Esophagus muscularis mucosa (tissue), 4 donors: ENCODE data around the gene TAAR2. TPM values are rescaled to one million over a fixed set of nuclear protein-coding genes. Genes with fewer than 3 reads are reported as not detected.

Experiments
- DNase-seq: peaks from one replicate; pipeline ENCODE4 v3.0.0-alpha.2; 2017; ENCODE audit errors: extremely low spot score
- H3K27ac ChIP-seq, 4 donors: fragments of 200-600 bp; sonication (generic); replicated peaks in 1 of 4; 1 replicate in 3 of 4; 2 replicates in 1 of 4; pipeline ENCODE4 v1.5.1; 2016 to 2019; ENCODE audit warnings: mild to moderate bottlenecking in 1 of 4
- H3K27me3 ChIP-seq, 4 donors: fragments of 200-600 bp; sonication (generic); one replicate each; pipeline versions ENCODE4 v1.5.1 to v1.6.0; 2016 to 2019
- H3K36me3 ChIP-seq, 4 donors: fragments of 200-600 bp; sonication (generic); one replicate each; pipeline ENCODE4 v1.5.1; 2016 to 2019
- H3K4me1 ChIP-seq, 4 donors: fragments of 200-600 bp; sonication (generic); one replicate each; pipeline ENCODE4 v1.5.1; 2016 to 2019
- H3K4me3 ChIP-seq, 4 donors: fragments of 200-600 bp; sonication (generic); 1 replicate in 2 of 4; 2 replicates in 2 of 4; pipeline ENCODE4 v1.5.1; 2016 to 2019; ENCODE audit warnings: mild to moderate bottlenecking in 4 of 4, moderate library complexity in 1 of 4
- H3K9me3 ChIP-seq, 4 donors: fragments of 200-600 bp; sonication (generic); 1 replicate in 3 of 4; 2 replicates in 1 of 4; pipeline ENCODE4 v1.5.1; 2016 to 2019
- CTCF ChIP-seq, 3 experiments: fragments of 200-600 bp in 2 of 3; fragments of 450-650 bp in 1 of 3; sonication (generic) in 2 of 3; IDR thresholded peaks; one replicate each; pipeline ENCODE4 v1.5.1; 2017 to 2019; ENCODE audit warnings: antibody characterized with exemption in 3 of 3, mild to moderate bottlenecking in 2 of 3, moderate library complexity in 1 of 3
- EP300 ChIP-seq: sonication (generic); formaldehyde crosslinking; IDR thresholded peaks from one replicate; pipeline ENCODE4 v1.6.1; 2017; ENCODE audit warnings: antibody characterized with exemption
- POLR2A ChIP-seq: fragments of 450-650 bp; IDR thresholded peaks from one replicate; pipeline ENCODE4 v1.6.1; 2017; ENCODE audit warnings: antibody characterized with exemption, moderate library complexity, mild to moderate bottlenecking, low read depth
- POLR2AphosphoS5 ChIP-seq, 2 donors: sonication (generic); formaldehyde crosslinking; IDR thresholded peaks; one replicate each; pipeline ENCODE4 v1.6.1; 2017; ENCODE audit warnings: antibody characterized with exemption in 2 of 2
- WGBS: methylation state at CpG from one replicate; pipeline ENCODE4 v1.1.5; 2018; 5-methylcytosine and 5-hydroxymethylcytosine counted together
- intact Hi-C: fragments of 100-400 bp; cut with DNase I; formaldehyde crosslinking; loops from one replicate; pipeline ENCODE4 v1.15.1; 2023
- total RNA-seq, 4 donors: library from RNA; depleted of rRNA; stranded (reverse); fragments of >200 nt; gene quantifications; one replicate each; pipeline versions ENCODE4 v1.1.0 to v1.2.1, GENCODE V29; 2016

Gene TAAR2
- total RNA-seq, 4 donors from 2014 or later = not detected

- 35% methylated on average over 6 of the region's 6 CpGs for WGBS
- H3K27me3 ChIP-seq = peaks cover 0 to 5% (median 0%) of the 10 kb centered on the region in 4 donors
- no peak overlapping the region for H3K27ac ChIP-seq
- H3K4me1 ChIP-seq = no peaks in the 10 kb centered on the region
- no peak for DNase-seq
- no peak for TF ChIP-seq POLR2A
- TF ChIP-seq POLR2AphosphoS5 (IDR thresholded peaks at IDR 0.05) = no peak
- no peaks in the 10 kb centered on the region for H3K36me3 ChIP-seq
- intact Hi-C loops = no loop called here
- H3K9me3 ChIP-seq = peaks cover 0 to 5% (median 0%) of the 10 kb centered on the region in 4 donors
- H3K4me3 ChIP-seq = no peak overlapping the region
Observed at GRCh38 chr6:132623106-132623845, 799 bp downstream of the TAAR2 start.

GRCh38 chr6:132616677-132617076 is 7.4 kb downstream of the TAAR2 start:
- 34% methylated on average over 1 of the region's 1 CpG for WGBS
- intact Hi-C loops = no loop called here
- no peak overlapping the region for H3K4me3 ChIP-seq

GRCh38 chr6:132614554-132614953 is 9.5 kb downstream of the TAAR2 start:
- Histone ChIP-seq H3K36me3 (no peaks in the 10 kb centered on the region), H3K9me3 (no peaks in the 10 kb centered on the region), H3K4me1 (no peaks in the 10 kb centered on the region), H3K27me3 (no peaks in the 10 kb centered on the region), H3K4me3 (no peak overlapping the region), H3K27ac (no peak overlapping the region)
- TF ChIP-seq POLR2A = no peak
- no peak for TF ChIP-seq POLR2AphosphoS5 (IDR thresholded peaks at IDR 0.05)
- TF ChIP-seq CTCF (IDR thresholded peaks at IDR 0.05) = no peak
- no peak for TF ChIP-seq EP300
- intact Hi-C loops = no loop called here
- no peak for DNase-seq
- 86% methylated on average over 6 of the region's 7 CpGs for WGBS

More at GRCh38 chr6:132616677-132617076, 7.4 kb downstream of the TAAR2 start:
- DNase-seq = no peak
- Histone ChIP-seq H3K9me3 (no peaks in the 10 kb centered on the region), H3K36me3 (no peaks in the 10 kb centered on the region), H3K27ac (no peak overlapping the region), H3K27me3 (no peaks in the 10 kb centered on the region), H3K4me1 (no peaks in the 10 kb centered on the region)
- no peak for TF ChIP-seq POLR2A
- TF ChIP-seq EP300 = no peak
- no peak for TF ChIP-seq CTCF (IDR thresholded peaks at IDR 0.05)
- TF ChIP-seq POLR2AphosphoS5 (IDR thresholded peaks at IDR 0.05) = no peak

GRCh38 chr6:132612449-132613108 is 11.5 kb downstream of the TAAR2 start:
- TF ChIP-seq POLR2AphosphoS5 (IDR thresholded peaks at IDR 0.05) = no peak
- no peak for TF ChIP-seq POLR2A
- TF ChIP-seq EP300 = no peak
- TF ChIP-seq CTCF (IDR thresholded peaks at IDR 0.05) = no peak
- Histone ChIP-seq H3K36me3 (no peaks in the 10 kb centered on the region), H3K27ac (no peak overlapping the region), H3K9me3 (no peaks in the 10 kb centered on the region), H3K27me3 (no peaks in the 10 kb centered on the region), H3K4me1 (no peaks in the 10 kb centered on the region), H3K4me3 (no peak overlapping the region)
- no peak for DNase-seq
- 72% methylated on average over 3 of the region's 4 CpGs for WGBS
- intact Hi-C loops = no loop called here

- H3K4me1 ChIP-seq = no peaks in the 10 kb centered on the region
- TF ChIP-seq CTCF (IDR thresholded peaks at IDR 0.05) (no peak), POLR2A (no peak), POLR2AphosphoS5 (IDR thresholded peaks at IDR 0.05) (no peak), EP300 (no peak)
- no peaks in the 10 kb centered on the region for H3K9me3 ChIP-seq
- no peak for DNase-seq
- WGBS = 87% methylated on average over 2 of the region's 2 CpGs
- intact Hi-C loops = no loop called here
- no peaks in the 10 kb centered on the region for H3K36me3 ChIP-seq
- no peak overlapping the region for H3K4me3 ChIP-seq
- H3K27me3 ChIP-seq = no peaks in the 10 kb centered on the region
- no peak overlapping the region for H3K27ac ChIP-seq
Observed at GRCh38 chr6:132611616-132612015, 12.5 kb downstream of the TAAR2 start.
